ENCODE results near the gene KCNA3. TPM values are rescaled to one million over a fixed set of nuclear protein-coding genes. Genes with fewer than 3 reads are reported as not detected.

KCNA3 gene
- total and polyA plus RNA-seq, 9 of the 15 experiments (the other 6 are each of a cell fraction or from before 2014, with no cell fraction given) = not detected

DNA sequence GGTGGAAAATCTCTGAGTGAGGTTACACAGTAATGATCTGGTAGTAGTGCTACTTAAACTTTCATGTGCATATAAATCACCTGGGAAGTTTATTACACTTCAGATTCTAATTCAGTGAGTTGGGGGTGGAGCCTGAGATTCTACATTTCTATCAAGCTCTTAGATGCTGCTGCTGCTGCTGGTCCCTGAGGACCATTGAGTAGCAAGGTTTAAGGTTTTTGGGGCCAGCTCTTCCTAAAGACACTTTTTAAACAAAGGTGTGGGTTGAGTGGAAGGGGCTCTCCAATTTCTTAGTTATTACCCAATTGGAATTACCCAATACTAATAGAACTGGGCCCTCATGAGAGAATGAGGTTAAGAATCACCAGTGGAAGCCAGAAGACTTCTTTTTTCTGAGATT is 29.5 kb downstream of the KCNA3 start:
- Histone ChIP-seq H2AFZ (ENCODE audit: low read depth, low read length) (no peak overlapping the region), H3K27ac (ENCODE audit: extremely low read depth, low read depth, low read length) (no peak overlapping the region), H3K9me1 (ENCODE audit: control insufficient read depth, insufficient read depth, low read length) (no peaks in the 10 kb centered on the region), H3K4me1 (replicated peaks in 1 of 2; ENCODE audit: control insufficient read depth in 2 of 2, insufficient read depth in 2 of 2, low read length in 2 of 2) (no peaks in the 10 kb centered on the region), H3K36me3 (ENCODE audit: control insufficient read depth, insufficient read depth, low read length) (no peaks in the 10 kb centered on the region), H3K9ac (ENCODE audit: insufficient read depth in 1 of 2, low read depth in 2 of 2, low read length in 2 of 2) (no peak overlapping the region), H3K79me2 (ENCODE audit: control insufficient read depth, insufficient read depth, low read length) (no peaks in the 10 kb centered on the region), H3K9me3 (replicated peaks; ENCODE audit: control insufficient read depth, insufficient read depth, low read depth, low read length) (no peaks in the 10 kb centered on the region), H3K4me2 (ENCODE audit: insufficient read depth, low read length) (no peak overlapping the region), H4K20me1 (replicated peaks; ENCODE audit: control insufficient read depth, insufficient read depth, low read length) (no peaks in the 10 kb centered on the region), H3K27me3 (ENCODE audit: control insufficient read depth in 2 of 2, insufficient read depth in 2 of 2, low read length in 2 of 2) (peaks cover 2 to 5% of the 10 kb centered on the region in 2 experiments; a peak in 3 of 5 replicates), H3K4me3 (no peak overlapping the region)
- TF ChIP-seq, protein P1, sequence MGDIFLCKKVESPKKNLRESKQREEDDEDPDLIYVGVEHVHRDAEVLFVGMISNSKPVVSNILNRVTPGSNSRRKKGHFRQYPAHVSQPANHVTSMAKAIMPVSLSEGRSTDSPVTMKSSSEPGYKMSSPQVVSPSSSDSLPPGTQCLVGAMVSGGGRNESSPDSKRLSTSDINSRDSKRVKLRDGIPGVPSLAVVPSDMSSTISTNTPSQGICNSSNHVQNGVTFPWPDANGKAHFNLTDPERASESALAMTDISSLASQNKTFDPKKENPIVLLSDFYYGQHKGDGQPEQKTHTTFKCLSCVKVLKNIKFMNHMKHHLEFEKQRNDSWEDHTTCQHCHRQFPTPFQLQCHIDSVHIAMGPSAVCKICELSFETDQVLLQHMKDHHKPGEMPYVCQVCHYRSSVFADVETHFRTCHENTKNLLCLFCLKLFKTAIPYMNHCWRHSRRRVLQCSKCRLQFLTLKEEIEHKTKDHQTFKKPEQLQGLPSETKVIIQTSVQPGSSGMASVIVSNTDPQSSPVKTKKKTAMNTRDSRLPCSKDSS (IDR thresholded peaks at IDR 0.05; ENCODE audit: low read depth, partially characterized antibody) = no peak
- TF ChIP-seq TOE1 (IDR thresholded peaks at IDR 0.05; ENCODE audit: borderline replicate concordance) (no peak), TOE1 (CRISPR knock-in tag; IDR thresholded peaks at IDR 0.05; ENCODE audit: borderline replicate concordance, low read depth) (no peak), SMARCC2 (IDR thresholded peaks at IDR 0.05; ENCODE audit: low read depth) (no peak), HNRNPK (IDR thresholded peaks at IDR 0.05; ENCODE audit: low read depth, low read length, poor library complexity, severe bottlenecking) (no peak), LCOR (CRISPR knock-in tag; IDR thresholded peaks at IDR 0.05) (no peak), TEAD1 (CRISPR knock-in tag; IDR thresholded peaks at IDR 0.05) (no peak), RBM22 (IDR thresholded peaks at IDR 0.05; ENCODE audit: low read depth, low read length, poor library complexity, severe bottlenecking) (no peak), SIN3B (IDR thresholded peaks at IDR 0.05; ENCODE audit: low read depth) (no peak)
- TF ChIP-seq, protein P2, sequence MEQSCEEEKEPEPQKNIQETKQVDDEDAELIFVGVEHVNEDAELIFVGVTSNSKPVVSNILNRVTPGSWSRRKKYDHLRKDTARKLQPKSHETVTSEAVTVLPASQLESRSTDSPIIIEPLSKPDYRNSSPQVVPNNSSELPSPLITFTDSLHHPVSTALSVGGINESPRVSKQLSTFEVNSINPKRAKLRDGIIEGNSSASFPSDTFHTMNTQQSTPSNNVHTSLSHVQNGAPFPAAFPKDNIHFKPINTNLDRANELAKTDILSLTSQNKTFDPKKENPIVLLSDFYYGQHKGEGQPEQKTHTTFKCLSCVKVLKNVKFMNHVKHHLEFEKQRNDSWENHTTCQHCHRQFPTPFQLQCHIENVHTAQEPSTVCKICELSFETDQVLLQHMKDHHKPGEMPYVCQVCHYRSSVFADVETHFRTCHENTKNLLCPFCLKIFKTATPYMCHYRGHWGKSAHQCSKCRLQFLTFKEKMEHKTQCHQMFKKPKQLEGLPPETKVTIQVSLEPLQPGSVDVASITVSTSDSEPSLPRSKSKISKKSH (CRISPR knock-in tag; IDR thresholded peaks at IDR 0.05) = no peak
- TF ChIP-seq, protein P3, sequence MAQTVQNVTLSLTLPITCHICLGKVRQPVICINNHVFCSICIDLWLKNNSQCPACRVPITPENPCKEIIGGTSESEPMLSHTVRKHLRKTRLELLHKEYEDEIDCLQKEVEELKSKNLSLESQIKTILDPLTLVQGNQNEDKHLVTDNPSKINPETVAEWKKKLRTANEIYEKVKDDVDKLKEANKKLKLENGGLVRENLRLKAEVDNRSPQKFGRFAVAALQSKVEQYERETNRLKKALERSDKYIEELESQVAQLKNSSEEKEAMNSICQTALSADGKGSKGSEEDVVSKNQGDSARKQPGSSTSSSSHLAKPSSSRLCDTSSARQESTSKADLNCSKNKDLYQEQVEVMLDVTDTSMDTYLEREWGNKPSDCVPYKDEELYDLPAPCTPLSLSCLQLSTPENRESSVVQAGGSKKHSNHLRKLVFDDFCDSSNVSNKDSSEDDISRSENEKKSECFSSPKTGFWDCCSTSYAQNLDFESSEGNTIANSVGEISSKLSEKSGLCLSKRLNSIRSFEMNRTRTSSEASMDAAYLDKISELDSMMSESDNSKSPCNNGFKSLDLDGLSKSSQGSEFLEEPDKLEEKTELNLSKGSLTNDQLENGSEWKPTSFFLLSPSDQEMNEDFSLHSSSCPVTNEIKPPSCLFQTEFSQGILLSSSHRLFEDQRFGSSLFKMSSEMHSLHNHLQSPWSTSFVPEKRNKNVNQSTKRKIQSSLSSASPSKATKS (CRISPR knock-in tag; IDR thresholded peaks at IDR 0.05) = no peak
- CTCF ChIA-PET (ENCODE audit: low intra/inter-chr PET ratio) = no interaction called here
- in situ Hi-C loops (cut with MboI) (no loop called here), intact Hi-C loops (cut with micrococcal nuclease) (no loop called here)
- BruUV-seq (replicated peaks) = no TSS peak
- POLR2A ChIA-PET = interaction anchor here (1.2 to 1.7 kb wide), 2 partner anchors 9 to 13 kb away, joined by 3 to 6 read pairs; no protein-coding TSS in a partner anchor
- no peak for DNase-seq (ENCODE audit: extremely low read depth in 1 of 4, low spot score in 3 of 4)
- no peak for FAIRE-seq
- no peak for ATAC-seq
